GM21526 (cell line): ENCODE measurements around the gene DNER.
"Not testable (repeated sequence)": the region's sequence is repeated elsewhere in the genome, so short reads cannot be mapped to it uniquely, and the experiment has no call there.

Source experiments
- ATAC-seq: cut with Tn5 transposase; IDR thresholded peaks from one replicate; pipeline ENCODE4 v1.9.1; 2021; ENCODE audit warnings: moderate library complexity; ENCODE audit not compliant: unreplicated experiment, low FRiP score

DNER gene, protein sequence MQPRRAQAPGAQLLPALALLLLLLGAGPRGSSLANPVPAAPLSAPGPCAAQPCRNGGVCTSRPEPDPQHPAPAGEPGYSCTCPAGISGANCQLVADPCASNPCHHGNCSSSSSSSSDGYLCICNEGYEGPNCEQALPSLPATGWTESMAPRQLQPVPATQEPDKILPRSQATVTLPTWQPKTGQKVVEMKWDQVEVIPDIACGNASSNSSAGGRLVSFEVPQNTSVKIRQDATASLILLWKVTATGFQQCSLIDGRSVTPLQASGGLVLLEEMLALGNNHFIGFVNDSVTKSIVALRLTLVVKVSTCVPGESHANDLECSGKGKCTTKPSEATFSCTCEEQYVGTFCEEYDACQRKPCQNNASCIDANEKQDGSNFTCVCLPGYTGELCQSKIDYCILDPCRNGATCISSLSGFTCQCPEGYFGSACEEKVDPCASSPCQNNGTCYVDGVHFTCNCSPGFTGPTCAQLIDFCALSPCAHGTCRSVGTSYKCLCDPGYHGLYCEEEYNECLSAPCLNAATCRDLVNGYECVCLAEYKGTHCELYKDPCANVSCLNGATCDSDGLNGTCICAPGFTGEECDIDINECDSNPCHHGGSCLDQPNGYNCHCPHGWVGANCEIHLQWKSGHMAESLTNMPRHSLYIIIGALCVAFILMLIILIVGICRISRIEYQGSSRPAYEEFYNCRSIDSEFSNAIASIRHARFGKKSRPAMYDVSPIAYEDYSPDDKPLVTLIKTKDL

DNA sequence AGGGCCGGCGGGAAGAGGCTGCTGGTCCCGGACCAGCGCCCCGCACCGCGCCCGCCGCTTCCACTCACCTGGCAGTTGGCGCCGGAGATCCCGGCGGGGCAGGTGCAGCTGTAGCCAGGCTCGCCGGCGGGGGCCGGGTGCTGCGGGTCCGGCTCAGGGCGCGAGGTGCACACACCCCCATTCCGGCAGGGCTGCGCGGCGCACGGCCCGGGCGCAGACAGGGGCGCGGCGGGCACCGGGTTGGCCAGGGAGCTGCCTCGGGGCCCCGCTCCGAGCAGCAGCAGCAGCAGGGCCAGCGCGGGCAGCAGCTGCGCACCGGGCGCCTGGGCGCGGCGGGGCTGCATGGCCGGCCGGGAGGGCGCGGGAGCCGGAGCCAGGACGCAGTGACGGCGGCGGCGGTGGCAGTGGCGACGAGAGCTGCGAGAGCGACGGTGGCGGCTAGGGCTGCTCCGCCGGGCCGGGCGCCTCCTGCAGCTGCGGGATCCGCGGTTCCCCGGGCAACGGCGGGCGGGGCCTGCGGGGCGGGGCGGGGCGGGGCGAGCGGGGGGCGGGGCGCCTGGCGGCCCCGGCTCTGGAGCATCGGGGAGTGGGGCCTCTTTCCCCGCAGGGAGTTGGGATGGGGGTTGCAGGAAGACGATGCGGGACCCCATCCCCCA lies at the start of gene DNER:
TSS of gene DNER (minus strand) at position 476 of the 656 bp plus-strand sequence. CDS start at position 344, 132 bp downstream.
- peak; percentile 83 for ATAC-seq

DNA sequence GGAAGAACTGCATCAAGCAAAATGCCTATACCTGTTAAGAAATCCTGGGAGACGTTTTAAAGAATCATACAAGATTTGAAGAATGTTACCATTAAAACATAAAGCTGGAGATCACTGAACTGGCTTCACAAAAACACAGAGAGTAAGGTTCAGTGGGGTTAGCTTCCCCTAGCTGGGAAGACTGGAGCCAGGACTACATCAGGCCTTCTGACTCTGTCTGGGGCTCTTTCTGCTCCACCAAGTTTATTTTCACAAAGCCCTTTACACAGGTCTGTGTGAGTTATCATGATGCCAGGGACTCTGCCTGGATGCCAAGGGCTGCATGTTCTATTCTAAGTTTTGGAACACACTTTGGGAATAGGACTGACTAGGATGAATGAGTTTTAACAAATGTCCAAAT lies 47.3 kb upstream of the DNER start:
- no peak for ATAC-seq

DNA sequence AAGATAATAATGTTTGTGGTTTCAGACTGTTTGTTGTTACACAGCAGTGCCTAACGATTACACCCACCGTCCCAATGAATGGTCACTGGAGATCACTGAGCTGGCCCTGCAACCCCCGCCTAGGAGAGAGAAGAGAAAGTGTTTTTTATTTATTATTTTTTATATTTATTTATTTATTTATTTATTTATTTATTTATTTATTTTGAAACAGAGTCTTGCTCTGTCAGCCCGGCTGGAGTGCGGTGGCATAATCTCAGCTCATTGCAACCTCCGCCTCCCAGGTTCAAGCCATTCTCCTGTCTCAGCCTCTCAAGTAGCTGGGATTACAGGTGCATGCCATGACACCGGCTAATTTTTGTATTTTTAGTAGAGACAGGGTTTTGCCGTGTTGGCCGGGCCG lies 43.1 kb upstream of the DNER start:
- ATAC-seq = not testable (repeated sequence)

DNA sequence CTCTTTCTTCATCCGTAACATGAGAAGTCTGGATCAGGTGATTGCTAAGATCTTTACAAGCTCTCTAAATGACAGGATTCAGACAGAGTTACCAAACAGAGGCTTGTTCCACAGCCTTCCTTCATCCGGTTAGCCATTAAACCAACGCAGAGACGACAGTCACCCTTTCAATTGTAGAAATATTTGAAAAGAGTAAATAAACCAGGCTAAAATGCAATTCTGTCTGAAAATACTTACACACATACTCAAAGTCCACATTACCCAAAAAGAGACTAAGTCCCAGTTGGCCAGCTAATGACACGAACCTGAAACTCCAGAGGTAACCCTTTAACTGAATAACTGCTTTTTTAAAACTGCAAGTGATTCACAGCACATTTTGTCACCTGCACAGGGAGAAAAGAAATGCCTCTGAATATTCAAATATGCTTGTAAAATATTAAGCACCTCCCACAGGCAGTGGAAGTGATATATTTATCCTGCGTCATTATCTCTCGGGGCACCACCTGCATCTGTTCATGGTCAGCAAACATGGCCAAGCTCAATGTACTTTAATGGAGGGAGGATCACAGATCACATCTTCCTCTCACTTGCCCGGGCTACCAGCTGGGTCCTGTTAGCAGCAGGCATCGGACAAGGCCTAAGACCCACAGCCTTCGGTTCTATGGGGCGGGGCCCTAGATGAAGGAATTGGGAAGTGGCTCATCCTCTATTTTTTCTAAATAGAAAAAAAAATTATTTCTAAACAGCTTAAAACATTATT lies 38.8 kb upstream of the DNER start:
- ATAC-seq = no peak

DNA sequence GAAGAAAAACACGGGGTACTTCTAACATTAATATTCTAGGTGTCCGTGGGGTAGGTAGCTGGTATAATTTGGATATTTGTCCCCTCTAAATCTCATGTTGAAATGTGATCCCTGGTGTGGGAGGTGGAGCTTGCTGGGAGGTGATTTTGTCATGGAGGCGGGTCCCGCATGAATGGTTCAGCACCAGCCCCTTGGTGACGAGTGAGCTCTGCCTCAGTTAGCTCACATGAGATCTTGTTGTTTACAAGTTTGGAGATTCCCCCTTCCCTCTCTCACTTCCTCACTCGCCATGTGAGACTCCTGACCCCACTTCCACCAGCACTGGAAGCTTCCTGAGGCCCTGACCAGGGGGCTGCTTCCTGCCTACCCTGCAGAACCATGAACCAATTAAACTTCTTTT lies 35.4 kb upstream of the DNER start:
- ATAC-seq = no peak

DNA sequence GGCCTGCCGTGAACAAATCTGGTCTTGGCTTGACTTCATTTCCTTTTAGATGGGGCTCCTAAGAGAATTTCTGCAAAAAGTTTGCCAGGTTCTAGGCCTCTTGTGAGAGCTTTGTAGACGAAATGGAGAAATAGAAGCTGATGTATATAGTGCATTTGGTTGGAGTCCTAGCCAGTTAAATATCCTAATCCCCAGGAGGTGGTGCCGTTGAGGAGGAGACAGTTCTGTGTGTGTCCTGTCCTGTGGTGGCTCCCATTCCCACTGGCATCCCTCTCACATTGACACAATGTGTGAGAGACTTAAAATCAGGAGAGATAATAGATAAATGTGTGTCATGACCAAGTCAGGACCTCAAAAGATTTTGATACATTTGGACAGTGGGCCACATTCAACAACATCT lies 34.6 kb upstream of the DNER start:
- ATAC-seq = no peak

DNA sequence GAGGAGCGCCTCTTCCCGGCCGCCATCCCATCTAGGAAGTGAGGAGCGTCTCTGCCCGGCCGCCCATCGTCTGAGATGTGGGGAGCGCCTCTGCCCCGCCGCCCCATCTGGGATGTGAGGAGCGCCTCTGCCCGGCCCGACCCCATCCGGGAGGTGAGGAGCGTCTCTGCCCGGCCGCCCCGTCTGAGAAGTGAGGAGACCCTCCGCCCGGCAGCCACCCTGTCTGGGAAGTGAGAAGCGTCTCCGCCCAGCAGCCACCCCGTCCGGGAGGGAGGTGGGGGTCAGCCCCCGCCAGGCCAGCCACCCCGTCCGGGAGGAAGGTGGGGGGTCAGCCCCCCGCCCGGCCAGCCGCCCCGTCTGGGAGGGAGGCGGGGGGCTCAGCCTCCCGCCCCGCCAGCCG lies 28.3 kb upstream of the DNER start:
- not testable (repeated sequence) for ATAC-seq

DNA sequence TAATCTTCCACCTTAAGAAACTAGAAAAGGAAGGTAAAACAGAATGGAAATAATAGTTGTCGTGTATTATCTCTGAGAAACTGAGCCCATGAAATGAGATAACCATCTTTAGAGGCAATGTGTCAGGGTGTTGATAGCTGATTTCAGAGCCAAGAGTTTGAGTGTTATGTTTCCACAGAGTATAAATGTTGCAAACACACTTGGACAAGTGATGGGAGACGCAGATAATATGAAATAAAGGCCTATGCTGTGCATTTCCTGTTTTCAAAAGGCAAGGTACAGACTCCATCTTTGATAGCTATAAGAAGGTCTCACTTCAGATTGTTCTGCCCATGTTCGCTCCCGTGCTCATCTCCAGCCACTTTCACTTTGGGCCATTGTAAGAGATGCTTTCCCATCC lies 25.9 kb upstream of the DNER start:
- ATAC-seq = no peak

DNA sequence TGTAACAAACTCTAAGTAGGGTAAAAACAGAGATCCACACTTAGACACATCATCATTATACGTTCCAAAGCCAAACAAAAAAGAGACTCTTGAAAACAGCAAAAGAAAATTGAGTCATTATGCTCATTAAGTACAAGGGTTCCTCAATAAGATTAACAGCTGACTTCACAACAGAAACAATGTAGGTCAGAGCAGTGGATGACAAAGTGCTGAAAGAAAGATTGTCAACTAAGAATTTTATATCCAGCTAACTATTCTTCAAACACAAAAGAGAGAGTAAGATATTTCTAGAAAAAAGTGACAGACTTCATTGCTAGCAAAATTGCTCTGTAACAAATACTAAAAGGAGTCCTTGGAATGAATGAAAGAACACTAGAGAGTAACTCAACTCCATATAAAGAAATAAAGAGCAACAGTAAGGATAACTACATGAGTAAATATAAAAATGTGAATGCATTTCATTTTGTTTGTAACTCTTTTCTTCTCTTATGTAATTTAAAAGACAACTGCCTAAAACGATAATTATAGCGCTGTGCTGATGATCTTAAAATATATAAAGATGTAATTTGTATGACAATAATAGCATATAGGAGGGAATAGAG lies 23.8 kb upstream of the DNER start:
- no peak for ATAC-seq

DNA sequence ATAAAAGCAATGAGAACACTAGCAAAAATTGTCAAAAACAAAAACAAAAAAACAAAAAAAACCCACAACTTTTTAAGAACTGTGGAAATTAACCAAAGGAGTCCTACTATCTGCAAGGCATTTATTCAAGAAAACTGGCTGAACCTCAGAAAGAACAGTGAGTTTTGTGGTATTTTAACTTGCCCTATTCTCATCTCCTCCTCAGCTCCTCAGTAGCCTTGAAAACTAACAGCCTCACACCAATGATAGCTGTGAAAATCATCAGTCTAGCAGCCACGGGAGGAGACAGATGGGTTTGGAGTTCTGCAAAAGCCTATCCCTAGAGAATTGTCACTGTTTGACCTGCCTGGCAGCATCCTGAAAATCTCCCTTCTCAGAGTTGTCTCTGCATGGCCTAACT lies 20.1 kb upstream of the DNER start:
- no peak for ATAC-seq

DNA sequence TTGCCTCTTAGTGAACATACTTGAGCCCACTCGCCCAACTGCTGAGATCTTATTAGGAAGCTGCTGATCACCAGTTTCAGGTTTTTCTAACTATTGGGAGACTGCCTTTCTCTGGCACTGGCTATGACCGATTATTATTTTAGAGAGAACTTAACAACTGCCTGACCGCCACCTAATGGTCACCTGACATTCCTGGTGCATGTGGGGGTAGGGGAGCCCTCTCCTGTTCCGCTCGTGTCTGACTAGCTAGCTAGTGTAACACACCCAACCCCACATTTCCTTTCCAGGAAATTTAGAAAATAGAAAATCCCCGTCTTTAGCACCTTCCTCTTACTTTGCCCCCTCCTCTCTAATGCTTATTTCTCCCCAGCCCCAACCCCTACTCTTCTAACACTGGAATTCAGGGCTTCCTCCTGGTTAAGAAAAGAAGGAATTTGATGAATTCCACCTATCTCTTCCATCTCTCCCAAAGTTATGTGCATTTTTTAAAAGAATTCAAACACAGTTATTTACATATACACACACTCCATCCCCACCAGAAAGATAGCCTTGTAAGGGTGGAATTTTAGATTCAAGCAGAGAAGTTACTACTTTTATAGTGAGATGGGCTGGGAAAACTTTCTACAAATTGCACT lies 19.4 kb upstream of the DNER start:
- no peak for ATAC-seq

DNA sequence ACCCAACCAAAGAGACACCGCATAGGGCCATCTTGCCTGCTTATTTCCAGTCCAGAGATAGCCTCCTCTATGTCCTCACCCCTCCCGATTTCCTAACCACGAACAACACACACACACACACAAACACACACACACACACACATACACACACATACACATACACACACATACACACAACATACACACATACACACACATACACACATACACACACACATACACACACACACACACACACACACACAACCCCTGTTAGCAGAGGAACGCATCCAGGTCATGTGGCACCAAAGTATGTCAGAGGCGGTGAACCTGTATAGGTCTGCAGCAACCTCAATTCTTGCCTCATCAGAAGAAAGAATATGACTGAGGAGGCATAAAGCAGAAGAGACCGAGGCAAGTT lies 18.5 kb upstream of the DNER start:
- ATAC-seq = no peak

DNA sequence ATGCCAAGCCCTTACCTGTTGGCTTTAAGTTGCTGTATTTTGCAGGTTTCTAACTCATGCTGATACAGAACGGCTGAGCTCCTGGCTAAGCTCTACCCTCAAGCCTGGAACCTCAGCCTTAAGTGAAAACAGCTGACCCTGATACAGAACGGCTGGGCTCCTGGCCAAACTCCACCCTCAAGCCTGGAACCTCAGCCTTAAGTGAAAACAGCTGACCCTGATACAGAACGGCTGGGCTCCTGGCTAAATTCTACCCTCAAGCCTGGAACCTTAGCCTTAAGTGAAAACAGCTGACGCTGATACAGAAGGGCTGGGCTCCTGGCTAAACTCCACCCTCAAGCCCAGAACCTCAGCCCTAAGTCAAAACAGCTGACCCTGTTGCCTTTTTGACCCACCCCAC lies 17.6 kb upstream of the DNER start:
- ATAC-seq = no peak

DNA sequence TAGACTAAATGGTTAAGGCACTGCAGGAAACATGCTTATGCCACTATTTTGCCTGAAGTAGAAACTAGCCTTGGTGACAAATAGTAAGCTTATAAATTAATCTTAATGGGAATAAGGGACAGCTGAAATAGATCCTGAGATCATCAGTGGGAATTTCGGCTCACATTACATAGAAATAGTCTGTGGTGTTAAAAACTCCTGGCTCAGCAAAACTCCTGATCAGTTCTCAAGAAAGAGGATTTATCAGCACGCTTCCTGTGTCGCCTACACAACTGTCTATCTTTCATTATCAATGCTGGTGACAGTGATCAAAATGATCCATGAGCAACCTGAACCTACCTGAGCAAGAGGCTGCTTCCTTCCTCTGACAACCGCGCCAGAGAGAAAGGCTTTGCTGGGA lies 17.0 kb upstream of the DNER start:
- no peak for ATAC-seq

DNA sequence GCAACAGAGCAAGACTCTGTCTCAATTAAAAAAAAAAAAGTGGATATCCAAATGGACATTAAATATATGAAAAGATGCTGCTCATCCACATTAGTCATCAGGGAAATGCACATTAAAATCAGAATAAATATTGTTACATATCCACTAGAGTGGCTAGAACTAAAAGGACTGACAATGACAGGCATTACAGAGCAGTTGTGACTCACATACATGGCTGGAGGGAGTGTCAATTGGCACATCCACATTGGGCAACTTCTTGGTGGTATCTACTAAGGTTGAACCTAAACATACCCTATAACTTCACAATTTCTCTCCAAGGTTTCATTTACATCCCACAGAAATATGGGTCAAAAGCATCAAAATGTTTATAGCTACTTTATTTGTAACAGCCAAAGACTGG lies 14.0 kb upstream of the DNER start:
- ATAC-seq = no peak

DNA sequence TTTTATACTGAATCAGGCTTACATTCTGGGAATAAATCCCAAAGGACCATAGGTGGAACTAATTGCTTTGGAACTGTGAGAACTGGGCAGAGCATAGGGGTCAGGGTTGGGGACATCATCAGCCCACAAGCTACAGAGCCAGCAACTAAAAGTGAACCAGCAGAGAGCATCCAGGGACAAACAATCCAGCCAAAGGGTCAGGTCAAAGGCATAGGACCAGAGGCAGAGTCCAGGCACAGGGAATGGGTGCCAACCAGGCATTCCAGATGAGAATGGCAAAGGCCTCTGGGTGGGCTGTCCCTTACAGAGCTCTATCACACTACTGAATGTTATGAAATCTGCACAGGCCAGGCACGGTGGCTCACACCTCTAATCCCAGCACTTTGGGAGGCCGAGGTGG lies 12.3 kb upstream of the DNER start:
- no peak for ATAC-seq

DNA sequence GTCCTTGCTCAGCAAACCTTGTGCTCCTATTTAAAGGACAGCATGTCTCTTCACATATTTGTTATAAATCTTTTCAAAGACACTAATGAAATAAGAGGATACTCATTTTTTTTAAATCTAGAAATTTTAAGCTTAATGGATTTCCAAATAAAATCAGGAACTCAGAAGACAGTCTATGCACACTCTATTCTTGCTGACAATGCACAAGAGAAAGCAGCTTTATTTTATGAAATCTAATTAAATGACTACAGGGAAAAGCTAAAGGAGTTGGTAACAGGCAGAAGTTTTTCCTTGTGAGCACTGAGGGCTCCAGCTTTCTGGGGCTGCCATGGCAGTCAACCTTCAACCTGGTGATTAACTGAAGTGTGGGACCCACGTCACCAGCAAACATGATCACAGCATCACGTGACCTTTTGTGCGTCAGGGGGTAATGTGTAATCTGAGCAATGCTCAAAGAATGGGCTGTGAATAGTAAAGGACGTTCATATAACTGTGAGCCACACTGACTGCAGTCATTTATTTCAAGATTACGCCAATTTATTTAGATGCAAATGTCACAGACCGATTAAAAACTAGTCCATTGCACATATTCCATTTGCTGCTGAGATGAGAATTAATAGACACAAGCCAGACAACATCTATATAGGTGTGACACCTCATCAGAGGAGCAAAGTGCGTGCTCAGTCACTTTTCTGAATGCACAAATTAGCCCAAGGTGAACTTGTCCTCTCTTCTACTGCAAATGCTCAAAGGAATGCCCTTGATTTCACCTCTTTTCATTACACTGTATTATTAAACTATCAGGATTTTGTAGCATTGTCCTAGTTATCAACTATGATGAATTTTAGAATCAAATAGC lies 11.6 kb upstream of the DNER start:
- ATAC-seq = no peak

DNA sequence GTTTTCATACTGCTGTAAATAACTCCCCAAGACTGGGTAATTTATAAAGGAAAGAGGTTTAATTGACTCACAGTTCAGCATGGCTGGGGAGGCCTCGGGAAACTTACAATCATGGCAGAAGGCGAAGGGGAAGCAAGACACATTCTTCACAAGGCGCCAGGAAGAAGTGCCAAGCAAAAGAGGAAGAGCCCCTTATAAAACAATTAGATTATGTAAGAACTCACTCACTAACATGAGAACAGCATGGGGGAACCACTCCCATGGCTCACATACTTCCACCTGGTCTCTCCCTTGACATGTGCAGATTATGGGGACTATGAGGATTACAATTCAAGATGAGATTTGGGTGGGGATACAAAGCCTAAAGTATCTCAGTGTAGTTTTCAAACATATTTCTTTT lies 8.8 kb upstream of the DNER start:
- ATAC-seq = not testable (repeated sequence)
